Esophagus (tissue), 2 donors: Measurements from ENCODE around the gene CRIM1. TPM values are rescaled to one million over a fixed set of nuclear protein-coding genes. Genes with fewer than 3 reads are reported as not detected.
A peak's percentile ranks its signal among the peaks of the same experiment; 100 is the strongest.
"Not testable (repeated sequence)": the region's sequence is repeated elsewhere in the genome, so short reads cannot be mapped to it uniquely, and the experiment has no call there.

Source experiments
- H3K27ac ChIP-seq, 2 donors: one replicate each; pipeline ENCODE4 v1.5.1; 2013; ENCODE audit warnings: low read depth in 2 of 2, mild to moderate bottlenecking in 2 of 2, inconsistent platforms in 1 of 2, low read length in 1 of 2, moderate library complexity in 1 of 2
- H3K27me3 ChIP-seq, 2 donors: one replicate each; pipeline ENCODE4 v1.6.1; 2013; ENCODE audit warnings: low read length in 2 of 2, control low read depth in 1 of 2, mild to moderate bottlenecking in 1 of 2; ENCODE audit not compliant: insufficient read depth in 2 of 2, control insufficient read depth in 1 of 2
- H3K36me3 ChIP-seq, 2 donors: one replicate each; pipeline ENCODE4 v1.6.1; 2013; ENCODE audit warnings: low read length in 1 of 2; ENCODE audit not compliant: control insufficient read depth in 2 of 2, insufficient read depth in 2 of 2
- H3K4me1 ChIP-seq, 2 donors: one replicate each; pipeline ENCODE4 v1.6.1; 2013; ENCODE audit warnings: low read length in 1 of 2; ENCODE audit not compliant: control insufficient read depth in 2 of 2, insufficient read depth in 2 of 2
- H3K4me3 ChIP-seq, 2 donors: one replicate each; pipeline ENCODE4 v1.5.1; 2013; ENCODE audit warnings: low read length in 2 of 2, mild to moderate bottlenecking in 2 of 2, low read depth in 1 of 2, moderate library complexity in 1 of 2
- H3K9me3 ChIP-seq, 2 donors: one replicate each; pipeline ENCODE4 v1.6.1; 2013; ENCODE audit warnings: mild to moderate bottlenecking in 2 of 2, low read depth in 1 of 2, low read length in 1 of 2, moderate library complexity in 1 of 2; ENCODE audit not compliant: control insufficient read depth in 2 of 2, insufficient read depth in 1 of 2
- WGBS, 2 donors: extraction: QIAGEN DNeasy Blood & Tissue Kit; methylation state at CpG; one replicate each; pipeline ENCODE4 v1.1.7; 2013; 5-methylcytosine and 5-hydroxymethylcytosine counted together
- polyA plus RNA-seq, 2 donors: library from polyadenylated mRNA; stranded (reverse); fragments of 200-250 nt; gene quantifications; one replicate each; pipeline ENCODE4 v1.2.3, GENCODE V29; 2013
- donor health status: healthy with polysubstance abuse.
- donor health status: Bipolar disorder and iron deficiency.

Gene CRIM1, protein sequence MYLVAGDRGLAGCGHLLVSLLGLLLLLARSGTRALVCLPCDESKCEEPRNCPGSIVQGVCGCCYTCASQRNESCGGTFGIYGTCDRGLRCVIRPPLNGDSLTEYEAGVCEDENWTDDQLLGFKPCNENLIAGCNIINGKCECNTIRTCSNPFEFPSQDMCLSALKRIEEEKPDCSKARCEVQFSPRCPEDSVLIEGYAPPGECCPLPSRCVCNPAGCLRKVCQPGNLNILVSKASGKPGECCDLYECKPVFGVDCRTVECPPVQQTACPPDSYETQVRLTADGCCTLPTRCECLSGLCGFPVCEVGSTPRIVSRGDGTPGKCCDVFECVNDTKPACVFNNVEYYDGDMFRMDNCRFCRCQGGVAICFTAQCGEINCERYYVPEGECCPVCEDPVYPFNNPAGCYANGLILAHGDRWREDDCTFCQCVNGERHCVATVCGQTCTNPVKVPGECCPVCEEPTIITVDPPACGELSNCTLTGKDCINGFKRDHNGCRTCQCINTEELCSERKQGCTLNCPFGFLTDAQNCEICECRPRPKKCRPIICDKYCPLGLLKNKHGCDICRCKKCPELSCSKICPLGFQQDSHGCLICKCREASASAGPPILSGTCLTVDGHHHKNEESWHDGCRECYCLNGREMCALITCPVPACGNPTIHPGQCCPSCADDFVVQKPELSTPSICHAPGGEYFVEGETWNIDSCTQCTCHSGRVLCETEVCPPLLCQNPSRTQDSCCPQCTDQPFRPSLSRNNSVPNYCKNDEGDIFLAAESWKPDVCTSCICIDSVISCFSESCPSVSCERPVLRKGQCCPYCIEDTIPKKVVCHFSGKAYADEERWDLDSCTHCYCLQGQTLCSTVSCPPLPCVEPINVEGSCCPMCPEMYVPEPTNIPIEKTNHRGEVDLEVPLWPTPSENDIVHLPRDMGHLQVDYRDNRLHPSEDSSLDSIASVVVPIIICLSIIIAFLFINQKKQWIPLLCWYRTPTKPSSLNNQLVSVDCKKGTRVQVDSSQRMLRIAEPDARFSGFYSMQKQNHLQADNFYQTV
- polyA plus RNA-seq: 10 to 100 TPM in 1 of 2 donors, 1 to 10 TPM in 1; 5.9 to 10.3 TPM

DNA sequence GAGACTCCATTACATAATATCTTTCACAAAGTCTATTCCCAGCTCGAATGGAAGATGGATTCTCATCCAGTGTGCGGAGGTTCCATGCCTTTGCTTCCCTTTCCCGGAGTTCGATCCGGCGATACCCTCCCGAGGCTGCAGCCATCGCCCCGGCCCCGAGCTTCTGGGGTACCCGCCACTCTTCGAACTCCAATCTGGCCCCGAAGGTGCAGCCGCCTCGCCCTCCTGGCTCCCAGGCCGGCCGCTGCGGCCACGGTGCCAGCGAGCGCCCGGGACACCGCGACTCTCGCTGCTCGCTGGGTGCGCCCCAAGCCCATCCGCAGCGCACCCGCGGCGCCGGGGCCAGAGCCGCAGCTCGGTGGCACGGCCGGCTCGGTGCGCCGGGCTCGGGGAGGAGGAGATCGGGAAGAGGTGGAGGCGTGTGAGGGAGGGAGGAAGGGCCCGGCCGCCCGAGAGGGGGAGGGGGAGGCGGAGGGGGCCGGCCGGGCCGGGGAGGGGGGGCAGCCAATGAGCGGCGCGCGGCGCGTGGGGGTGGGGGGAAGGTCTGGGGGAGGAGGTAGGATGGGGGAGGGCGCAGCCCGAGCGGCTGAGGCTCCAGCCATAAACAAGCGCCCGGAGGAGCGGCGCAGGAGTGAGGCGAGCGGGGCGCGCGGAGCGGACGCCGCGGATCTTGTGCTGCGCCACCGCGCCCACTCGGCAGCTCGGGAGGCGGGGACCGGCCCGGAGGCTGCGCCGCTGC, at the start of gene CRIM1:
TSS of gene CRIM1 (plus strand) at position 628 of the 739 bp plus-strand sequence. CDS start 515 bp downstream, outside the sequence.
- 1% methylated on average over 63 to 82 of the region's 82 CpGs for WGBS, 2 donors
- Histone ChIP-seq H3K4me3 (peak within 1 kb of the TSS; percentile 85 to 86), H3K27me3 (no peaks in the 10 kb centered on the region), H3K36me3 (no peaks in the 10 kb centered on the region), H3K9me3 (no peaks in the 10 kb centered on the region), H3K4me1 (no peaks in the 10 kb centered on the region), H3K27ac (peak within 1 kb of the TSS; percentile 85 to 86)

DNA sequence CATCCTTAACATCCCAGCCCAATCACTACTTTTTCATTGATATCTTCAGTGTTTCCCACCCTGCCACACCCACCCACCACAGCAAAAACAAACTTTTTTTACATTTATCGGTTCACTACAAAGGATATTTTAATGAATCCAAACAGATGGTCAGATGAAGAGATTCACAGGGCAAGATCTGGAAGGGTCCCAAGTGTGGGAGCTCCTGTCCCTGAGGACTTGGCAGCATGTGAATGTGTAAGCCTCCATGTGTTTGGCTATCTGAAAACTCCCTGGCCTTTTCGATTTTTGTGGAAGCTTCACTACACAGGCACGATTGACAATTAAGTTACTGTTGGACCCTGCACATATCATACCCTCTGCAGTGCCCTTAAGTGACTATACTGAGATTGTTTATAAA, 48.1 kb upstream of the CRIM1 start:
- no peak overlapping the region for H3K4me3 ChIP-seq
- H3K9me3 ChIP-seq: no peaks in the 10 kb centered on the region
- H3K36me3 ChIP-seq: no peaks in the 10 kb centered on the region
- H3K27me3 ChIP-seq: no peaks in the 10 kb centered on the region
- H3K27ac ChIP-seq: no peak overlapping the region
- no peaks in the 10 kb centered on the region for H3K4me1 ChIP-seq
- 73 to 75% methylated on average over 3 of the region's 3 CpGs for WGBS, 2 donors

- H3K36me3 ChIP-seq, H3K27me3 ChIP-seq, H3K27ac ChIP-seq, H3K4me1 ChIP-seq, H3K9me3 ChIP-seq, H3K4me3 ChIP-seq: not testable (repeated sequence)
- WGBS, 2 donors: 81 to 85% methylated on average over 1 of the region's 1 CpG
Observed at GRCh38 chr2:36310444-36310843, 45.1 kb upstream of the CRIM1 start.

DNA sequence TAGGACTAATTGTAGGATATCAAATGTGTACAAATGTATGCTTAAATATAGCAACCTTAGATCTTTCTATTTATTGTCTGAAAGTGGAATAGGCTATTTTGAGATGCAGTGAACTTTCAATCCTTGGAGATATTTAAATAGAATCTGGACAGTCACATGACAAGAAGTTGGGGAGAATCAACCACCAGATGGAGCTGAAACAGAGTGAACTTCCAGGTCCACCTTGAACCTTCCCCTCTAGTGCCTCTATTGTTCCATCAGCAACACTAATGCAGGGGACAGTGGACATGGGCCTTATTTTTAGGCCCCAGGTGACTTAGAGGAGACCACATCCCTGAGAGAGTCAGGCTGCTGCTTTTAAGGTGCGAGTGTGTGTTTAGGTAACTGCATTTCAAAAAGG, 37.0 kb upstream of the CRIM1 start:
- Histone ChIP-seq H3K9me3 (peaks cover 0 to 4% of the 10 kb centered on the region in 2 donors), H3K27me3 (no peaks in the 10 kb centered on the region), H3K36me3 (no peaks in the 10 kb centered on the region), H3K4me3 (no peak overlapping the region), H3K4me1 (no peaks in the 10 kb centered on the region), H3K27ac (no peak overlapping the region)
- 98 to 100% methylated on average over 1 of the region's 1 CpG for WGBS, 2 donors

DNA sequence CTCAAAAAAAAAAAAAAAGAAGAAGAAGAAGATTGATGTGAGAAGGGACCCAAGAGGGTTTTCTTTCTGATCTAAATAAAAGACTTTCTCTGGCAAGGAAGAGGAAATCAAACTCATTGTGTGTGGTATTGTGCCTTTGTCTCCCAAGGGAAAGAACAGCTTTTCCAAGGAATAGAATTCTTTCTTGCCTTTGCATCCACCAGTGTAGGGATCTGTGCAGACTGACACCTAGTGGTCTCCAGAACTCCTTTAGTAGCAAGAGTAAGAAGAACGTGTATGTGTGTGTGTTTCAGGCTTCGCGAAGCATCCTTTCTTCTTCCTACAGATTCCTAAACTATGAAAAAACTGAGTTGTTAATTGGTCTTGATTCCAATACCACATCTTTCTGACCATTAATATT, 33.5 kb upstream of the CRIM1 start:
- Histone ChIP-seq H3K4me1 (no peaks in the 10 kb centered on the region), H3K4me3 (no peak overlapping the region), H3K27me3 (no peaks in the 10 kb centered on the region), H3K9me3 (no peaks in the 10 kb centered on the region), H3K27ac (no peak overlapping the region), H3K36me3 (no peaks in the 10 kb centered on the region)
- WGBS, 2 donors: 64% methylated on average over 3 of the region's 3 CpGs

- no peaks in the 10 kb centered on the region for H3K4me1 ChIP-seq
- H3K27ac ChIP-seq: no peak overlapping the region
- no peaks in the 10 kb centered on the region for H3K27me3 ChIP-seq
- WGBS, 2 donors: 37 to 48% methylated on average over 4 of the region's 4 CpGs
- no peaks in the 10 kb centered on the region for H3K36me3 ChIP-seq
- no peaks in the 10 kb centered on the region for H3K9me3 ChIP-seq
- no peak overlapping the region for H3K4me3 ChIP-seq
Observed at GRCh38 chr2:36326286-36326685, 29.3 kb upstream of the CRIM1 start.

DNA sequence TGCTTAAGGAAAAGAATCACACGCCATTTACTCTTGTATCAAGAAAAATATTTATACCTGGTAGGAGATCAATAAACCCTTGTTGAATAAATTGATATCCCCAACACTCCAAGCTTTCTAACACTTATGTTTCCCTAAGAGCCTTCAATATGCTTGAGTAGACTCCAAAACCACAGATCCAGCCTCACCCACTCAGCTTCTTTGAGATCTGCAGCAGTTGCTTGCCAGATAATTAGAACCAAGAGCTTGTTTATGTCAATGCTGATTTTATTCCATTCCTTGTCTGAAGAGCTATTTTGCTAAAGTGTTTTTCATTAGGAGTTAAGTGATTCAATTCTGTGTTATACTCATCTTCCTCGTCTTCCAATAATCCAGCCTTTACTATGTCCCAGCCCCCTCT, 26.3 kb upstream of the CRIM1 start:
- Histone ChIP-seq H3K4me3 (no peak overlapping the region), H3K9me3 (no peaks in the 10 kb centered on the region), H3K27ac (no peak overlapping the region), H3K36me3 (no peaks in the 10 kb centered on the region), H3K27me3 (no peaks in the 10 kb centered on the region), H3K4me1 (no peaks in the 10 kb centered on the region)
- WGBS, 2 donors: 26 to 50% methylated on average over 2 of the region's 2 CpGs

DNA sequence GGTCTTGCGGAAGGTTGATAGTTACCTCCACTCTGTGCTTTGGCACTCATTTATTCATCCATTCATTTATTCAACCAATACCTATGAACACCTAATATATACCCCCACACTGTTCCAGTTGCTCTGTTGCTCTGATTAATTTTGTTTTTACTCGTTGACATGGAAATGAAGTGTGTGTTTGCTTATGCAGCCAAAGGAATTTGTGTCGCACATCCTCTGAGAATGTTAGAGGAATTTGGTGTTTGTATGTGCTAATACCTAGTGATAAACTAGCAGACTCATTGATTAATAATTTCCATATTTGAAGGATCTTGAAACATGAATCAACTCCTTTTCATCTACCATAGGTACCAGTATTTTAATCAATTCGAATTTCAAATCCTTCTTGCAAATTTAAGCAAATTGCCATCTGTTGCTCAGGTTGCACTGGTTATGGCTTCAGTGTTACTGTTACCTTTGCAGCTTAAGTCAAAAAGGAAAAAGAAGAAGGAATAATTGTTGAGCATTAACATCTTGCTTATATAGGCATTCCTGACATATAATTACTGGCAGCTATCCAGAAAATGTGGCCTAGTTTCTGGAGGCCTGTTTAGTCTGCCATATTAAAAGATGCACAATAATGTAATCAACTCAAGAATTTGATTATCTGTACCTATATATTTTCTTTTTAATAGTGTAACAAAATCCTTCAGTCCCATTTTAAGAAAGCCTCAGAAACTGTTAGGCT, 25.7 kb upstream of the CRIM1 start:
- Histone ChIP-seq H3K27ac (peak overlapping the region in 1 of 2 donors; percentile 53), H3K27me3 (no peaks in the 10 kb centered on the region), H3K4me1 (no peaks in the 10 kb centered on the region), H3K4me3 (no peak overlapping the region), H3K9me3 (no peaks in the 10 kb centered on the region), H3K36me3 (no peaks in the 10 kb centered on the region)
- WGBS, 2 donors: 45 to 47% methylated on average over 4 of the region's 4 CpGs
